Nephron progenitor cell (in vitro differentiated cells): ENCODE results near the gene PLCH1.

Experiments
- DNase-seq: peaks from one replicate; pipeline ENCODE4 v3.0.0; 2021
- H3K27ac Mint-ChIP-seq: 2 replicates; pipeline ENCODE4 v1.8.0; 2021; ENCODE audit warnings: mild to moderate bottlenecking, moderate library complexity, mixed read lengths
- H3K27me3 Mint-ChIP-seq: 2 replicates; pipeline ENCODE4 v1.8.0; 2021; ENCODE audit warnings: mild to moderate bottlenecking, low read depth, mixed read lengths; ENCODE audit not compliant: poor library complexity
- H3K36me3 Mint-ChIP-seq: 2 replicates; pipeline ENCODE4 v1.8.0; 2021; ENCODE audit warnings: low read depth, mixed read lengths
- H3K4me1 Mint-ChIP-seq: 2 replicates; pipeline ENCODE4 v1.8.0; 2021; ENCODE audit warnings: mixed read lengths
- H3K4me3 Mint-ChIP-seq: 2 replicates; pipeline ENCODE4 v1.8.0; 2021; ENCODE audit warnings: mild to moderate bottlenecking, moderate library complexity, mixed read lengths
- H3K9me3 Mint-ChIP-seq: 2 replicates; pipeline ENCODE4 v1.8.0; 2021; ENCODE audit warnings: mild to moderate bottlenecking, moderate library complexity, mixed read lengths
- TF ChIP-seq, protein P1 (sequence below): fragments of 200-600 bp; sonication (generic); IDR thresholded peaks from 2 replicates; pipeline ENCODE4 v1.5.0; 2021; ENCODE audit warnings: antibody characterized with exemption

PLCH1 gene

GRCh38 chr3:155763870-155764463 lies 19.1 kb upstream of the PLCH1 start:
- peaks cover under 1% of the 10 kb centered on the region for H3K4me1 Mint-ChIP-seq
- TF ChIP-seq, protein P1, sequence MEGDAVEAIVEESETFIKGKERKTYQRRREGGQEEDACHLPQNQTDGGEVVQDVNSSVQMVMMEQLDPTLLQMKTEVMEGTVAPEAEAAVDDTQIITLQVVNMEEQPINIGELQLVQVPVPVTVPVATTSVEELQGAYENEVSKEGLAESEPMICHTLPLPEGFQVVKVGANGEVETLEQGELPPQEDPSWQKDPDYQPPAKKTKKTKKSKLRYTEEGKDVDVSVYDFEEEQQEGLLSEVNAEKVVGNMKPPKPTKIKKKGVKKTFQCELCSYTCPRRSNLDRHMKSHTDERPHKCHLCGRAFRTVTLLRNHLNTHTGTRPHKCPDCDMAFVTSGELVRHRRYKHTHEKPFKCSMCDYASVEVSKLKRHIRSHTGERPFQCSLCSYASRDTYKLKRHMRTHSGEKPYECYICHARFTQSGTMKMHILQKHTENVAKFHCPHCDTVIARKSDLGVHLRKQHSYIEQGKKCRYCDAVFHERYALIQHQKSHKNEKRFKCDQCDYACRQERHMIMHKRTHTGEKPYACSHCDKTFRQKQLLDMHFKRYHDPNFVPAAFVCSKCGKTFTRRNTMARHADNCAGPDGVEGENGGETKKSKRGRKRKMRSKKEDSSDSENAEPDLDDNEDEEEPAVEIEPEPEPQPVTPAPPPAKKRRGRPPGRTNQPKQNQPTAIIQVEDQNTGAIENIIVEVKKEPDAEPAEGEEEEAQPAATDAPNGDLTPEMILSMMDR: no peak
- H3K9me3 Mint-ChIP-seq: no peaks in the 10 kb centered on the region
- no peaks in the 10 kb centered on the region for H3K27me3 Mint-ChIP-seq
- H3K27ac Mint-ChIP-seq: peak overlapping the region; percentile 88
- H3K36me3 Mint-ChIP-seq: peaks cover 31% of the 10 kb centered on the region
- no peak for DNase-seq
- H3K4me3 Mint-ChIP-seq: no peak overlapping the region

DNA sequence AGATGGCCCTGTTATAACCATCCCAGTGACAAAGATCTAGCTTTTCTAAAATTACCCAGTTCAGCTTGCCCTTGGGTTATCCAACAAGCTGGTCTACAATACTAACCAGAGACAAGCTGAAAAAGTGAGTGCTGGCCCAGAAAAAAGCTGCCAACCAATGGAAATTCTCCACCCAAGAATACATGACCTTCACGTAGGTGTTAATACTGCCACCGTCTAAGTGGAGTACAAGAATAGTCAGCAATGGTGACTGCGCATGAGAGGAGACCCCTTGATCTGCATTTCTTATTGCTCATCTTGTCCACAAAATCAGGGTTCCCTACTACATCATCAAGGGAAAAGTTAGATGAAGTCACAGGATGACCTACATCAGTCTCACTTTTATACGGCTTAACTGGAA lies 15.8 kb upstream of the PLCH1 start:
- H3K36me3 Mint-ChIP-seq: peaks cover 36% of the 10 kb centered on the region
- TF ChIP-seq, protein P1: no peak
- no peak overlapping the region for H3K4me3 Mint-ChIP-seq
- H3K4me1 Mint-ChIP-seq: peaks cover 5% of the 10 kb centered on the region
- H3K27ac Mint-ChIP-seq: no peak overlapping the region
- DNase-seq: no peak
- no peaks in the 10 kb centered on the region for H3K9me3 Mint-ChIP-seq
- H3K27me3 Mint-ChIP-seq: no peaks in the 10 kb centered on the region

- no peaks in the 10 kb centered on the region for H3K27me3 Mint-ChIP-seq
- peaks cover 9% of the 10 kb centered on the region for H3K4me1 Mint-ChIP-seq
- no peak for DNase-seq
- TF ChIP-seq, protein P1: no peak
- no peak overlapping the region for H3K4me3 Mint-ChIP-seq
- no peak overlapping the region for H3K27ac Mint-ChIP-seq
- no peaks in the 10 kb centered on the region for H3K9me3 Mint-ChIP-seq
- peaks cover 16% of the 10 kb centered on the region for H3K36me3 Mint-ChIP-seq
Measured at GRCh38 chr3:155757577-155757976, 12.7 kb upstream of the PLCH1 start.

- Mint-ChIP-seq H3K4me1 (peaks cover 28% of the 10 kb centered on the region), H3K36me3 (no peaks in the 10 kb centered on the region), H3K4me3 (no peak overlapping the region), H3K27ac (no peak overlapping the region), H3K27me3 (peaks cover 5% of the 10 kb centered on the region), H3K9me3 (no peaks in the 10 kb centered on the region)
- TF ChIP-seq, protein P1: peak; percentile 45
- DNase-seq: no peak
Measured at GRCh38 chr3:155753038-155753639, 8.3 kb upstream of the PLCH1 start.

DNA sequence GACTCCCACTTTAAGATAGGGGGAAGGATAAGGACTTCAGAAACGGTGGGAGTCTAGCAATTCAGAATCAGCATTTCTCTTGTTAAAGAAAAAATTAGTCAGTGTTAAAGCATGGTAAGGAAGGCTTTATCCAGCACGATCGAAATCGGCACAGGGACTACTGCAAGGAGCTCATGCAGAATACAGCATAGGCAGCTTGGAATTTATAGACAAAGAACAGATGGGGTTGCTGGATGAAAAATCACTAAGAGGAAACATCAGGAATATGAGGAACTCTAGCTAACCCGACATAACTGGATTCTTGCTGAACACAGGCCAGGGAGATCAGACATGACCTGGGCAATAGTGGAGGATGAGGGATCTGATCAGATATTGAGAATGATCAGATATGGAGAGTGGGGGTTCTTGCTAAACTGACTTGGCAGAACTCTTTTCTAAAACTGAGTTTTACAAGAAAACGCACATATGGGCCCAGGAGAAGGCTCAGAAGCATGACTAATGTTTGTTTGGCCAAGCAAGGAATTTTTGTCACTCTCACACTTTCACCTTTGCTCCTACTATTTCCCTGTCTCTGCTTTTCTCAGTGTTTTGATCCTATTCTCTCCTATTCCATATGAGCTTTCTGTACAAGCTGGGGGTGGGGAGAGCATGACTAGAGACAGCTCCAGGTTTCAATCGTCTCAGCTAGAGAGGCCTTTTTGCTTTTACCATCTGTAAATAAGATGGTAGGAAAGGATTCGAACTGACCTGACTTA lies 3.9 kb upstream of the PLCH1 start:
- peaks cover 5% of the 10 kb centered on the region for H3K27me3 Mint-ChIP-seq
- H3K27ac Mint-ChIP-seq: peak overlapping the region; percentile 88
- H3K4me1 Mint-ChIP-seq: peaks cover 67% of the 10 kb centered on the region
- TF ChIP-seq, protein P1: no peak
- H3K36me3 Mint-ChIP-seq: no peaks in the 10 kb centered on the region
- no peaks in the 10 kb centered on the region for H3K9me3 Mint-ChIP-seq
- no peak for DNase-seq
- peak overlapping the region; percentile 28 for H3K4me3 Mint-ChIP-seq
